HG03354 (cell line): ENCODE measurements around the gene PLCL2.

Experiments
- ATAC-seq: cut with Tn5 transposase; IDR thresholded peaks from one replicate; pipeline ENCODE4 v1.9.1; 2021; ENCODE audit warnings: mild to moderate bottlenecking; ENCODE audit not compliant: unreplicated experiment, poor library complexity, severe bottlenecking

PLCL2 gene

DNA sequence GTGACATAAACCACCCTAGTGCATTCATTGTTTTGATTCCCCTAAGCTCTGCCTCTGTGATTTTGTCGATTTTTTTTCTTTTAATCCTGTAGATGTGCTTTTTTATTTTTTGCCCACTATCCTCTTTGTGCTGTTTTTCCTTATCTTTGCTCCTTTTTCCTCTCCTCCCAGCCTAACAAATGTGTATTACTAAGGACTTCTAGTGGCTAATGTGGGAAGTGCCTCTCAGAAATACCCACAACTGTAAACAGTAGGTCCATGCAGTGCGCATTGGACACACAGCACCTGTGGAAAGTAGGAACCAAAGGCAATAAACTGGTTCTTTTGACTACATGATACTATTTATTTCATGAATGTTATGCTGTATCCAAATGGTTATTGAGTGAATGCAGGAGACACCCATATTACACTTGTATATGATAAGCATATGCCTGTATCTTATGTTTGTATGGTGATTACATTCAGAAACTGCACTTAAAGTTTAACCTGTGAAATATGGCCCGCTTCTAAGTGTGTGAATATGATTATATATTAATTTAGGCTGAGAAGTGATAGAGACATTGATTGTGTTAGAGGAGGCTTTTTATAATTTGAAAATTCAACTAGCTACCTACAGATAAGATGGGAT, 147.8 kb downstream of the PLCL2 start:
- ATAC-seq = no peak

DNA sequence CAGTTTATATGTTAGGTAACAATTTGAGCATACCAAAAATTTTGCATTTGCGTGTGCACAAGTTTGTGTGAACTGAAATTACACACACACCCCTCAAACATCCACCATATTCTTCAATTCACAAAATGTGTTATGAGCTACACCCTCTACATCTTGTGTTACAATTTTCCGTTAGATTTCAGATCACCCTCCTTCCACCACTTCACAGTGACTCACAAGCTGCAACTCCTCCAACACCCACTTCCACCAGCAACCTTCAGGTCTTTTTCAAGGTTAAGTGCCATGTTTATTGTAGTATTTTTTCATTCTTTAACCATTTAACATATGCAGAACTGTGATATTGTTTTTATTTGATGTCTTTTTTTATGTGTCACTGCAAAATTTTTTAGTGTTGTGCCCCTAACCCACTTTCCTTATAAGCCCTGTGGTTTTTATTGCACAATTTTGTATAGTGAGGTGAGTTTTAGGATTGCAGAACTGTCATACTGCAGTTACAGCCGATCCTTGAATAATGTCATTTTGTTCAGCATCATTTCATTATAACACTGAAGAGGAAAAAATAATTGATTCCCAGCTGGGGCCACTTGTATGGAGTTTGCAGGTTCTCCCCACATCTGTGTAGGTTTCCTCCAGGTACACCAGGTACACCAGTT, 148.9 kb downstream of the PLCL2 start:
- no peak for ATAC-seq

- no peak for ATAC-seq
These were observed 150.3 kb downstream of the PLCL2 start for GRCh38 chr3:17035033-17035432.

- no peak for ATAC-seq
These were observed 151.2 kb downstream of the PLCL2 start for GRCh38 chr3:17035966-17036365.

GRCh38 chr3:17038141-17038540, 153.4 kb downstream of the PLCL2 start:
- no peak for ATAC-seq

GRCh38 chr3:17038900-17039553, 154.3 kb downstream of the PLCL2 start:
- ATAC-seq = no peak

- ATAC-seq = no peak
These were observed 154.8 kb downstream of the PLCL2 start for GRCh38 chr3:17039594-17039993.

GRCh38 chr3:17040322-17040989, 155.7 kb downstream of the PLCL2 start:
- ATAC-seq = no peak

DNA sequence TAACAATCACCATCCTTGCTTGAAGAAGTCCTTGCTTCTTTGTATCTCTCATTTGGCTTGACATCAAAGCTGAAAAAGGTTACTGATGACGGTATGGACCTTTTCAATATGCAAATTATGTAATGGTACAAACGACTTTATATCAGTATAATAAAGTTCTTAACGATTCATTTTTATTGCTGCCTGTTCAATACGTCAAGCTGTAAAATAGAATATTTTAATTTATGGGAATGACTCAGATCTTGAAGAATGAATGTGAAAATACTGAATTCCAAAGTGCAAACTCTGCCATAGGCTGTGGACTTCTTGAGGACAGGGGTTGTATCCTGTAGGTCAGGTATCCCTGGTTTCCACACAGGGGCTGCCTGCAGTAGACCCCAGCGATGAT, 156.2 kb downstream of the PLCL2 start:
- ATAC-seq = no peak

DNA sequence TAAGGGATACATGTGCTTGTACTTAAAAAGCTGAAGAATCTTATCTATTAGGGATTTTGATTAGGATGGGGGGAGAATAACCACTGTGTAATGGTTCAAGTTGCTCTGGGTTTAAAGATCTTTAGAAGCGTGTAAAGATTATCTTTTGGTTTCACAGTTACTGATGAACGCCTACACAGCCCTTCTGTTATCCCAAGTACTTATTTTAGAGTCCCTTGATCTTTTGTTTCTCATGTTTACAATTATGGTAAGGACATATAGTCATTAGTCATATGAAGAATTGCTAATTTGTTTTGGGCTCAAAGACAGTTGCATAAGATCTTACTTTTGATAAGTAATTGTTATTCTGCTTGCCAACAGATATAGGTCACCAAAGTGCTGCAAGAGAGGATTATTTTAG, 160.1 kb downstream of the PLCL2 start:
- ATAC-seq = peak; percentile 76

DNA sequence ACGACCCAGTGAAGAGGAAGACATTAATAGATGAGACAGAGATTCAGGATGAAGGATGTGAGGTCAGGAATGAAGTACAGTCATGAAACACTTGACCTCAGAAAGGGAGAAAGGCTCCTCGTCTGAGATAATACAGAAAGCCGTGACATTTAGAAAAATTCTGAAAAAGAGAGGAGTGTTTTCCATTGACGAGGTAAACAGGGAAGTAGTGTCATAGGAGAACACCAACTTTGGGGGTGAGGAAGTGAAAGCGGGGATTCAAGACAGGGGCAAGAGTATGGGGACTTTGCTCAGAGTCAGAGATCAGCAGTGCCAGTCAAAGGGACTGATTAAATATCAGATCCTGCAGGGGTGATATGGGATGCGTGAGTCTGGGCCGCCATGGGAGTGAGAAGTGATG, 160.9 kb downstream of the PLCL2 start:
- ATAC-seq = no peak

DNA sequence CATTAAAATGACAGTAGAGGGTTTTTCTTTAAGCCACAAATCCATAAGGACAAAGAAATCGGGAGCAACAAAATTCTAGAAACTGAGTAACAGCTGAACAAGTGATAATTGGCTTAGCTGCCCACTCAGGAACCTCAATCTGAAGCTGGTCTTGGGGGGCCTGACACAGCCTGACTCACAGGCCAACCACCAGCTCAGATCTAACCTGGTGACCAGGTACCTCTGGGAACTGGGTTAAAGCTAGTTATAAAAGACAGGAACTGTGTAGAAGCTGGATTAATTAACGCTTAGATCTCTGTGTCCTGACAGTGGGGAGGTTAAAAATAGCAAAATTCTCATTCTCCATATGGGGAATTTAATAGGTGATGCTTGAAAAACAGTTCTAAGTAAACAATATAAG, 161.9 kb downstream of the PLCL2 start:
- no peak for ATAC-seq

DNA sequence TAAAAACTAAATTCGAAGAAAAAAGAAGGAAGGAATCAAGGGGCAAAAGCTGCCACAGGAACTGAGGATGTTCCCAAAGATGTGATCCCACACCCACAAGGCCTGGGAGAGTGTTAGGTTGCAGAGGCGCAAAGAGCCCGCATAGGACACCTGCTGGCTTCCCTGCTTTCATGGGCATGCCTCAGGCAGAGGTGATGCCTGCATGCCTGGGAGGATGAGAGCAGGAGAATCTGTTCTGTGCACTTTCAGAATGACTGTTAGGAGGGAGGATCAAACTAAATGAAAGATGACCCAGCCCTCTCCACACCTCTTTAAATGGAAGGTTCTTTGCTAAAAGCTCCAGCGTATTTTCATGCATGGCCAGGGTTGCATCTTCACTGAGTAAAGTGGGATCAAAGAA, 162.4 kb downstream of the PLCL2 start:
- ATAC-seq = no peak

GRCh38 chr3:17047894-17048293, 163.1 kb downstream of the PLCL2 start:
- no peak for ATAC-seq

- ATAC-seq = no peak
These were observed 165.3 kb downstream of the PLCL2 start for GRCh38 chr3:17050071-17050470.

DNA sequence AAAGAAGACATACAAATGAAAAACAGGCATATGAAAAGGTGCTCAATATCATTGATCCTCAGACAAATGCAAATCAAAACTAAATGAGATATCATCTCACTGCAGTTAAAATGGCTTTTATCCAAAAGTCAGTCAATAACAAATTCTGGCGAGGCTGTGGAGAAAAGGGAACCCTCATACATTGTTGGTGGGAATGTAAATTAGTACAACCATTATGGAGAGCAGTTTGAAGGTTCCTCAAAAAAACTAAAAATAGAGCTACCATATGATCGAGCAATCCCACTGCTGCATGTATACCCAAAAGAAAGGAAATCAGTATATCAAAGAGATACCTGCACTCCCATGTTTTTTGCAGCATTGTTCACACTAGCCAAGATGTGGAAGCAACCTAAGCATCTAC, 165.8 kb downstream of the PLCL2 start:
- no peak for ATAC-seq

GRCh38 chr3:17052363-17052762, 167.6 kb downstream of the PLCL2 start:
- peak; percentile 72 for ATAC-seq

GRCh38 chr3:17054301-17054981, 169.7 kb downstream of the PLCL2 start:
- no peak for ATAC-seq

- no peak for ATAC-seq
These were observed 170.2 kb downstream of the PLCL2 start for GRCh38 chr3:17054982-17055343.
